HG03039 (cell line): ENCODE measurements around the gene TNFSF12.

Source experiments
- ATAC-seq: cut with Tn5 transposase; IDR thresholded peaks from one replicate; pipeline ENCODE4 v1.9.1; 2021; ENCODE audit warnings: mild to moderate bottlenecking, moderate library complexity; ENCODE audit not compliant: unreplicated experiment

Gene TNFSF12, protein sequence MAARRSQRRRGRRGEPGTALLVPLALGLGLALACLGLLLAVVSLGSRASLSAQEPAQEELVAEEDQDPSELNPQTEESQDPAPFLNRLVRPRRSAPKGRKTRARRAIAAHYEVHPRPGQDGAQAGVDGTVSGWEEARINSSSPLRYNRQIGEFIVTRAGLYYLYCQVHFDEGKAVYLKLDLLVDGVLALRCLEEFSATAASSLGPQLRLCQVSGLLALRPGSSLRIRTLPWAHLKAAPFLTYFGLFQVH

DNA sequence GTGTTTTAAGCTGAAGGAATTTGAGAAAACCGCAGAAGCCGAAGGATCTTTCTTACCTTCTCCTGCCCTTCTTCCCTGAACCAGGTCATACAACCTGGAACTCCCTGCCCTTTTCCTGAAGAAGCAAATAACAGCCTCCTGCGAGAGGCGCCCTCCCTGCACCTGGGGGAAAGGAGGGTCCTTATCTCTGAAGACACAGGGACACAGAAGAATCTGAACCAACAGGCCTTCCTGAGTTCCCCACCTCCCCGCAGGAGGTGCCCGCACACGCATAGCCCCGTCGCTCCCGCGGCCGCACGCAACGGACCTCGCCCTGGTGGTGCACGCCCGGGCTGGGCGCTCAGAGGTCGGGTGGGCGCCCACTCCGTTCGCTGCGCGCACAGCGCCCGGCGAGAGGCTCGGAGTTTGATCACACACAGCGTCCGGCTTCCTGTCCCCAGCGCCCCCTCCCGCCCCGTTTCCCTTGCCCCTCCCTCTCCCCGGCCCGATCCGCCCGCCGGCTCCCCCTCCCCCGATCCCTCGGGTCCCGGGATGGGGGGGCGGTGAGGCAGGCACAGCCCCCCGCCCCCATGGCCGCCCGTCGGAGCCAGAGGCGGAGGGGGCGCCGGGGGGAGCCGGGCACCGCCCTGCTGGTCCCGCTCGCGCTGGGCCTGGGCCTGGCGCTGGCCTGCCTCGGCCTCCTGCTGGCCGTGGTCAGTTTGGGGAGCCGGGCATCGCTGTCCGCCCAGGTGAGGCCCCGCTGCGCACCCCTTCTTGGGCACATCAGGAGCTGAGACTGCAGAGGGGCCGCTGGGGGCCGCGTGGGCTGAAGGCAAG lies at the start of gene TNFSF12:
TNFSF12 (plus strand) TSS at position 474 of the 816 bp plus-strand sequence; CDS start at position 570, 96 bp downstream.
- ATAC-seq: no peak

DNA sequence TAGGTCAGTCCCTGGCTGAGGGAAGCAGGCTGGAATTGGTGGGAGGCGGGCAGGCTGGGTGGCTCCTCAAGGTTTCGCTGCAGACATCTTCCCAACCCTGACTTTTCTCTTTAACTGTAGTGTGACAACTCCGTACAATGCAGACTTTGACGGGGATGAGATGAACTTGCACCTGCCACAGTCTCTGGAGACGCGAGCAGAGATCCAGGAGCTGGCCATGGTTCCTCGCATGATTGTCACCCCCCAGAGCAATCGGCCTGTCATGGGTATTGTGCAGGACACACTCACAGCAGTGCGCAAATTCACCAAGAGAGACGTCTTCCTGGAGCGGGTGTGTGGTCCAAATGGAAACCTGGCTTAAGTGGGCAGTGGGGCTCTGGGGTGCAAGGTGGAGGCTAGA lies 49.7 kb upstream of the TNFSF12 start:
- ATAC-seq: no peak

GRCh38 chr17:7501729-7502128 lies 47.1 kb upstream of the TNFSF12 start:
- ATAC-seq: no peak

- no peak for ATAC-seq
Measured at GRCh38 chr17:7502171-7502847, 46.5 kb upstream of the TNFSF12 start.

GRCh38 chr17:7502987-7503386 lies 45.9 kb upstream of the TNFSF12 start:
- ATAC-seq: no peak

GRCh38 chr17:7503521-7503920 lies 45.3 kb upstream of the TNFSF12 start:
- no peak for ATAC-seq

DNA sequence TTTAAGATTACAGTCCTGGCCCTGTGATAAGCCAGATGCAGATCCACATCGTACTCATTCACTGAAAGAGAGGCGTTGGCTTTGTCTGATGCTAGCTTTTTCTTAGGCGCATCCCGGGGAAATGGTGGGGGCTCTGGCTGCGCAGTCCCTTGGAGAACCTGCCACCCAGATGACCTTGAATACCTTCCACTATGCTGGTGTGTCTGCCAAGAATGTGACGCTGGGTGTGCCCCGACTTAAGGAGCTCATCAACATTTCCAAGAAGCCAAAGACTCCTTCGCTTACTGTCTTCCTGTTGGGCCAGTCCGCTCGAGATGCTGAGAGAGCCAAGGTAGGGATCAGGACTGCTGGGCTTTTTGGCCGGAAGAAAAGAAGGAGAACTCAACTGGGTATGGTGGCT lies 40.7 kb upstream of the TNFSF12 start:
- no peak for ATAC-seq

- ATAC-seq: no peak
Measured at GRCh38 chr17:7508846-7509245, 40.0 kb upstream of the TNFSF12 start.

DNA sequence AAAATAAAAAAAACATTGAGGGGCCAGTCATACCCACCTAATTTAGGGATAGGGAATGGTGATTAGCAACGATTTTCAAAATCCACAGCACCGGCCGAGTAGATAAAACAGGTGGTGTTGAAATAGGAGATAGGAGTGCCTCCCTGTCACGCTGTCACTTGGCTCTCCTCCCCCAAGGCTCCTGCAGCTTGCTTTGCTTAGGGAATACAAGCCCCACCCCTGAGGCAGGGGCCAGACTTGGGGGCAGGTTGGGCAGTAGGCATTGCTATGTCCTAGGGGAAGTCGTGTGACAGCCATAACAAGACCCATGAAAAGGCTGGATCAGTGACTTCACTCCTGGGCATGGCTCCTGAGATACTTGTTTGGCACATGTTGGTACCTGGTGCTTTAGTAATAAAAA lies 38.9 kb upstream of the TNFSF12 start:
- no peak for ATAC-seq

DNA sequence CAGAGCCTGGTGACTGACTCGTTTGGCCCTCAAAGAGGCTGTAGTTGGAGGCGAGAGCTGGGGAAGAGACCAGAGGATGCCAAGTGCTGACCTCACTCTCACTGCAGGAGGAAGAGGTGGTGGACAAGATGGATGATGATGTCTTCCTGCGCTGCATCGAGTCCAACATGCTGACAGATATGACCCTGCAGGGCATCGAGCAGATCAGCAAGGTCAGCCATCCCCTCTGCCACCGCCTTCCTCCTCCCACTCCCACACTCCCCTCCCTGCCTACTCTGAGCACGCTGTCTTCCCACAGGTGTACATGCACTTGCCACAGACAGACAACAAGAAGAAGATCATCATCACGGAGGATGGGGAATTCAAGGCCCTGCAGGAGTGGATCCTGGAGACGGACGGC lies 37.8 kb upstream of the TNFSF12 start:
- no peak for ATAC-seq

- no peak for ATAC-seq
Measured at GRCh38 chr17:7512105-7512504, 36.8 kb upstream of the TNFSF12 start.

- no peak for ATAC-seq
Measured at GRCh38 chr17:7512824-7513540, 35.9 kb upstream of the TNFSF12 start.

DNA sequence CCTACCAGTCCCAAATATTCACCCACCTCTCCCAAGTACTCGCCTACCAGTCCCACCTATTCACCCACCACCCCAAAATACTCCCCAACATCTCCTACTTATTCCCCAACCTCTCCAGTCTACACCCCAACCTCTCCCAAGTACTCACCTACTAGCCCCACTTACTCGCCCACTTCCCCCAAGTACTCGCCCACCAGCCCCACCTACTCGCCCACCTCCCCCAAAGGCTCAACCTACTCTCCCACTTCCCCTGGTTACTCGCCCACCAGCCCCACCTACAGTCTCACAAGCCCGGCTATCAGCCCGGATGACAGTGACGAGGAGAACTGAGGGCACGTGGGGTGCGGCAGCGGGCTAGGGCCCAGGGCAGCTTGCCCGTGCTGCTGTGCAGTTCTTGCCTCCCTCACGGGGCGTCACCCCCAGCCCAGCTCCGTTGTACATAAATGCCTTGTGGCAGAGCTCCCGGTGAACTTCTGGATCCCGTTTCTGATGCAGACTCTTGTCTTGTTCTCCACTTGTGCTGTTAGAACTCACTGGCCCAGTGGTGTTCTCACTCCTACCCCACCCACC lies 34.9 kb upstream of the TNFSF12 start:
- no peak for ATAC-seq

DNA sequence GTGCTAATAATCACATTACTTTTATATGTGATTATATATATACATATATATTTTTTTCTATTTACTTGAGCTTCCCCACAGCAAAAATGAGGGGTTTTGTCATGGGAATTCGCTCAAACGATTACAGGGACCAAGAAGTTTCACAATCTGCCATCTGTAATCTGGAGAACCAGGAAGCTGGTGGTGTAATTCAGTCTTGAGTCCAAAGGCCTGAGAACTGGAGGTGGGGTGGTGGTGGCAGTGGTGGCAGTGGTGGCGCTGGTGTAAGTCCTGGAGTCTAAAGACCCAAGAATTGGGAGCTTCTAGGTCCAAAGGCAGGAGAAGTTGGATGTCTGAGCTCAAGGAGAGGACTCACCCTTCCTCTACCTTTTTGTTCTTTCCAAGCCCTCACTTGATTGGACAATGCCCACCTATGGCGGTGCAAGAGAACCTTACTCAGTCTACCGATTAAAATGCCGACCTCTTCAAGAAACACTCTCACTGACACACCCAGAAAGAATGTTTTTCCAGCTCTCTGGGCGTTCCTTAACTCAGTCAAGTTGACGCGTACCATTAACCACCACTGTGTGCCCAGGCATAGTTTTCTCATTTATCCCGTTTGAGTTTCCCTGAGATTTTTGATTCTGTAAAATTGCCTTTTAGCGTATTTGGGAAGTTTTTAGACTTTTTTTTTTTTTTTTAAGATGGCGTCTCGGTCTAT lies 32.8 kb upstream of the TNFSF12 start:
- ATAC-seq: no peak

DNA sequence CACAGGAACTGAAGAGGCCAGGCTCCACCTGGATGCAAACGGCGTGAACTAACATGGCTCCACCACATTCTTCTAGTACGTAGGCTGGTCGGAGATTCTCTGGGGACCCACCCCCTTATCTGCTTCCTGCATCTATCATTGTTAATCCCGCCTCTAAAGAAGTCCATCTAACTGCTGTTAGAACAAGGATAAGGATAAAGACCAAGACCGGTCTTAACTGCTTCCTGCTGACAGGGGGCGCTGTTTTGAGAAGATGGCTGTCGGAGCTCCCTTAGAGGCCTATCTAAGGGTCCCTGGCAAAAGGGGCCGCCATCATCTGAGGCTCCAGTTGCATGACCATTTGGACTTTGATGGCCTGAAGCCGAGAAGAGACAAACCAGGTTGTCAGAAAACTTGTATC lies 25.8 kb upstream of the TNFSF12 start:
- no peak for ATAC-seq

DNA sequence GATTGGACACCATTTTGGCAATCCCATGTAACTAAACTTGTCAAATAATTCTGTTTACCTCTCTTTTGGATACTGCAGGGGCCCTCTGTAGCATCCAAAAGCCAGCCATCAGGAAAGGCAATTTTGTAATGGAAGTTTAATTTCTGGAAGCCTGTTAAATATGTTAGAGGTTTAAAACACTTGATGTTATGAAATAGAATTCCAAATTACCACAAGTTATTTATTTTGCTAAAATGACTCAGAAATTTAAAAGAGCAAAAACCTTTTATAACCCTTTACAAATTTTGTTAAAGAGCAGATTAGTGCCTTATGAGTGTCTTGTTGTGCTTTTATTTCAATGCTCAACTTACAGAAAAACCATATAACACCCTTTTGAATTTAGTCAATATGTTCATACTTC lies 20.0 kb upstream of the TNFSF12 start:
- ATAC-seq: no peak

DNA sequence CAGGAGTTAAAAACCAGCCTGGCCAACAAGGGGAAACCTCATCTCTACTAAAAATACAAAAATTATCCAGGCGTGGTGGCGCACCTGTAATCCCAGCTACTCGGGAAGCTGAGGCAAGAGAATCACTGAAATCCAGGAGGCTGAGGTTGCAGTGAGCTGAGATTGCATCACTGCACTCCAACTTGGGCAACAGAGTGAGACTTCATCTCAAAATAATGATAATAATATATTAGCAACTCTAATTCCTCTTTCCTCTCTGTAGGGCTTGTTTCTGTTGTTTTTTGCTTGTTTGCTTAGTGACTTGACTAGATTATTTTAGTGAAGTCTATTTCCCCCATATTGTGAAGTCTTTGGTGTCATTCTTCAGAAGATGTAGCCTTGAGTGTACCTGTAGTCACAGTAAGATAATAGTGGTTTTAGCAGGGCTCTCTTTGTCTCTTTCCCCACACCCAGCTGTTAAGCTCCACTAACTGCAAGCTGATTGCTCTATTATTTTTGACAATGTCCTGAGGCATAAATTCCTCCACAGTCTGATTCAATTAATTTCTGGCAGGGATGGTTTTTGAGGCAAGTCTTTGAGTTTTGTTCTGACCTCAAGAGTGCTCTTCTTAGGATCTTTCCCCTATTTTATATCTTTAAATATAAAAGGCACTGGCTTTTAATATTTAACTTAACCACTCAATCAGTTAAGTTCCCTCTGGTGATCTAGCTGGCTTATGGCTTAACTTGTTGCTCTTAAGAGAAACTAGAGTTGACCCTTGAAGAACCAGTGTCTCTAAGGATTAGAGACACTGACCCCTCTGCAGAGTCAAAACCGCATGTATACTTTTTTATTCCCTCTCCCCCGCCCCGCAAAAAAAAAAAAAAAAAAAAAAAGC lies 18.6 kb upstream of the TNFSF12 start:
- no peak for ATAC-seq

GRCh38 chr17:7538050-7538449 lies 10.8 kb upstream of the TNFSF12 start:
- no peak for ATAC-seq

DNA sequence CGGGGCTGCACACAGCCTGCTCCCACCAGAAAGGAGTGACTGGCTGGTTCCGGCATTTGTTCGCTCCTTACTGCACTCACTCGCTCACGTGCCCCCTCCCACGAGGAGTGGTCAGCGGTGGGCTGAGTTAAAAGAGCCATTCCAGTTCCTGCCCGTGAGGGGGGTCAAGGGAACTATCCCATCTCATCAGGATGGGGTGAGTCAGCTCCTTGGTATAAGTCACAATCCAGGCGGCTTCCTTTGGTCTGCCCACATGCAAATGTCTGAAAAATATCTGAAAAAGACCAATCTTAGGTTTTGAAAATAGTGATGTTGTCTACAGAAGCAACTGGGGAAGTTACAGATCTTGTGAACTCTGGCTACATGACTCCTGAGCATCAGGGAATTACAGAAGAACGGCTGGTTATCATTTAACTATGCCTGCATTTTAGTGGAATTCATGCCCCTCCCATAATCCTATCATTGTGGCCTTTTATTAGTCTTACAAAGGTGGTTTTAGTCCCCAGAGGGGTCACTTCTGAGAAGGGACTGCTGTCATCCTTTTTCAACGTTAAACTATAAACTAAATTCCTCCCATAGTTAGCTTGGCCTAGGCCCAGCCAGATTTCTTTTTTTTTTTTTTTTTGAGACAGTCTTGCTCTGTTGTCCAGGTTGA lies 9.8 kb upstream of the TNFSF12 start:
- no peak for ATAC-seq
